Measurements from ENCODE around the gene TSHZ2.
"Not testable (repeated sequence)": the region's sequence is repeated elsewhere in the genome, so short reads cannot be mapped to it uniquely, and the experiment has no call there.

The TSHZ2 gene

DNA sequence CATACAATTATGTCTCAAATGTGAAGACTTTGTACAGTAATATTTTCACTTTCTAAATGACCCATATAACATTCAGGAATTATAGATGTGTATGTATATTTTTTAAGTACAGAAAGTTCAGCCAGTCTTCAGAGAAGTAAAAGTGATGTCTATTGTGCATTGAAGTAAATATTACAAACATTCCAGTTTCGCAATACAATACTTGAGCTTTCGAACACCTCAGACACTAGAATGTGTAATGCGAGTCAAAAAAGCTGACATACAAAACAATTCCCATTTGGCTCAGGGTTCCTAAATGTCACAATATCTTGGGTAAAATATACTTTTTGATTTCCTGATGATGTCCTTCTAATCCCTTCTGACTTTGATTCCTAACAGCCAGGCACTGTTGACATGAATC lies 520.1 kb downstream of the TSHZ2 start:
- DNase-seq = no peak

DNA sequence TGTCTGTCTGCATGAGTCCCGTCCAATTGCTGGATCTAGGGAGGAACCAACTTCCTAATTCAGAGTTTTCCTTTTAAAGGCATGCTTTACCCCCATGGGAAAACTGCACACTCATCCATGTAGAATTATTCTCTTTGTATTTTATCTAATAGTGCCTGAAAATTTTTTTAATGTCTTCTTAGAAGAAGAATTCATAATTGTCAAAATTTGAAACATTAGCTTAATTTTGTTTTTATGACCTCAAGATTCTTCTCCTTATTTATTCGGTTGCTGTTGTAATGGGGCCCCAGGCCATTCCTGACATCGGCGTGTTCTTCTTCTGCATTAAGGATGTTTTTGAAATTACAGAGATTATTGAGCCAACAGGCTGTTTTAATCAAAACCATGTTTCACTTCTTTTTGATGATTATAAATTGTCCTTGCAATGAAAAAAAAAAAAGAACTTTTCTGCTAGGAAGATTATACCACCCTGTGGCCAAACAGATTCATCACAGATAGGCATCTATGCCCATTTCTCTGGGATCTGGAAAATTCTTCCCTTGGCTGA lies 521.2 kb downstream of the TSHZ2 start:
- DNase-seq = no peak

DNA sequence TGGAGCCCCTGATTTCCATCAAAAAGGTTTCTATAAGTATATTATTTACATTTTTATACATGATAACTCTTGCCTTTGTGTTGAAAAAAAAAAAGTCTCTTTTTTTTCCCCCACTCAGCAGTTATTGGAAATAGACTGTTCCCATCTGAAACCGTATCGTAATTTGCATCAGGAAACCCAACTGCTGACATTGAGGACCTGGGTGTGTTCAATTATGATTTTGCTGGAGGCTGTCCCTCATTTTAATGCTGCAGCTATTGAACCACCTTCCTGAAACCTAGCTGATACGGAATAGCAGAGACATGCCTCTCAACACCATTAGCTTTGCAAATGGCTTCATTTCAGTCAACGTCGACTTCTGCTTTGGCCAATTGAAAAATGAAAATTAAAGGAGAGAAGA lies 522.6 kb downstream of the TSHZ2 start:
- no peak for DNase-seq

DNA sequence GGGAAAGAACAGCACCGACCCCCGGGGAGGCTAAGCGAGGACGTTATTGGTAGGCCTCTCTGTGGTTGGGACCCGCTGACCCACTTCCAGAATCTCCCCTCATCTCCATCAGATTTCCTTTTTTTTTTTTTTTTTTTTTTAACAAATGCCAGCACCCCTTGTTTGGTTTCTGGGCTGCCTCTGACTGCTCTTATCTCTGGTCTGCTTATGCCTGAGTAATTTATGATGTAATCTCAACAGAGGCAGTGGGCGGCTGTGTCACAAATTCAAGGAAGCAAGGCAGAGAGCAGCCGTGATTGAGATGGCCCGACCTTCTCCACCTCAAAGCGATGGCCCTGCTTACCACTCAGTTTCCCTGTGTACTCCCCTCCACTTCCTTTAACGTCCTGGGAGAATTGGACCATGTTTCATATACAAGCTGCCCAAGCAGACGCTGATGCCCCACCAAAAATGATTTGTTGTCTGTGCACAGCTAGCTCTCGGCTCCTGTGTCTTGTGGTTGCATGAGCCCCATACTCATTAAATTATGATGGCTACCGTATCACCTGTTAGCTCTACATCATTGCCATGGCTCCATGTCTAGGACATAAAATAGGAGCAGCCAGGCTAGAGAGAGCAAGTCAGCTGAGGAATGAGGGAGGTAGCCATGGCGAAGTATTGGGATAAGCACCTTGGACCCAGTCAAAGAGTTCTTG lies 523.4 kb downstream of the TSHZ2 start:
- DNase-seq = peak in 1 of 2 donors; percentile 18

DNA sequence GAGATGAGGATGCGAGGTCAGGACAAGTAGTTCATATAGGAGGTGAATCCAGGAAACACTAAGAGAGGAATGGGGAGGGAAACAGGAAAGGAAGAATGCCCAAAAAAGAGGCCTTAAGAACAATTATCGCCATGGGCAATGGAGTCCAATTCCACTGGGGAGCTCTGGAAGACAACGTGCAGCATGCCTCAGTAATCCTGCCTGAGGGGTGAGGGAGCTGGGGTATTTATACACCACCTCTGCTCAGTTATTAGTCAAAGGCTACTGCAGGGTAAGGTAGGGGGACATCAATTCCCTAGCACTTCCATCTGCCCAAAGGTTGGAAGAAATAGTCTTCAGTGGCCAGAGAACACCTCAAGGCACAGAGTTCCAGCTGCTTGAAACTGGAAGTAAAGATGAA lies 525.1 kb downstream of the TSHZ2 start:
- no peak for DNase-seq

DNA sequence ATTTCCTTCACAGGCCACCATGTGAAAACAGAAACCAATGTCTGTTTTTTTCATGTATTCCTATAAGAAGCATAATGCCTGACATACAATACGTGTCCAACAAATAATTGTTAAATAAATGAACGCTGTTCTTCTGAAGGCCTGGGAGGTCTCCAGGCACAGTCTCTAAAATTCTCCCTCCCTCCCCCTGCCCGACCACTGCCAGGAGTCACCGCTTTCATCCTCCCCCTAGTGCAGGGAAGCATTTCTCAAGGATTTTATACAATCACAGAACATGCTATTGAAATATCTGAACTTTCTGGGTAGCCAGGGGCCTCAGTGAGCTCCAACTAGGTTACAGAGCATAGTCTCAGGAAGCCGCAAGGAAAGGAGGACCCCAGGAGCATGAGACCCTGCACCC lies 526.2 kb downstream of the TSHZ2 start:
- DNase-seq = no peak

DNA sequence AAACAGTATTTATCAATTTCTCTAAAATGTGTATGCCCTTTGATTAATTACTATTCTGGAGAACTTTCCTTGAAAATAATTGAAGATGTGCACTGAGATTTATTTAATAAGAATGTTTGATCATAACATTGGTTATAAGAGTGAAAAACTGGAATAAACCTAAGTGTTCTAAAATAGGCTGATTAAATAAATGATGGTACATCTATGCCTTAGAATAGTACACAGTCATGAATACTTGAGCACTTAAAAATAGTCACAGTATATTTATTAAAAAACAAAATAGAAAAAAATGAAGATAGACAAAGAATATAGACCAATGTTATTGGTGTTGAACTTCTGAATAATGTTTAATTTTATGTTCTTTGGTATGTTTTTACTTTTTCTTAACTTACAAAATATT lies 528.5 kb downstream of the TSHZ2 start:
- DNase-seq = no peak

DNA sequence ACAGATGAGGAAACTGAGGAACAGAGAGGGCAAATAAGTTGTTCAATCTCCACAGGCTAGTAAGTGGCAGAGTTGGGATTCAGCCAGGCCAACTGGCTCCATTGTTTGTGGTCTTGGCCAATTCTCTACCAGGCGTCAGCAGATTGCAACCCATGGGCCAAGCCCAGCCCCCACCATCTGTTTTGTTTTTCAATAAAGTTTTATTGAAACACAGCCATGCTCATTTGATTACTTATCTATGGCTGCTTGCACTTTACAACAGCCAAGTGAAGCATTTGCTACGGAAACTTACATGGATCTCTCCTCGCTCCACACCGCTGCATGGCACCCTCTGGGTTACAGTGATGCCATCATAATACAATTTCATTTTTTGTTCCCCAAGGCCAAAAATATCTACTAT lies 530.7 kb downstream of the TSHZ2 start:
- DNase-seq = no peak

DNA sequence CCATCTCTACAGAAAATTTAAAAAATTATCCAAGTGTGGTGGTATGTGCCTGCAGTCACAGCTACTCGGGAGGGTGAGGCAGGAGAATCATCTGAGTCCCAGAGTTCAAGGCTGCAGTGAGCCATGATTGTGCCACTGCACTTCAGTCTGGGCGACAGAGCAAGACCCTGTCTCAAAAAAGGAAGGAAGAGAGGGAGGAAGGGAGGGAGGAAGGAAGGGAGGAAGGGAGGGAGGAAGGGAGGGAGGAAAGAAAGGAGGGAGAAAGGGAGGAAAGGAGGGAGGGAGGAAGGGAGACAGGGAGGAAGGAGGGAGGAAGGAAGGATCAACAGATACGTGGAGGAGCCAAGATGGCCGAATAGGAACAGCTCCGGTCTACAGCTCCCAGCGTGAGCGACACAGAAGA lies 531.4 kb downstream of the TSHZ2 start:
- no peak for DNase-seq

DNA sequence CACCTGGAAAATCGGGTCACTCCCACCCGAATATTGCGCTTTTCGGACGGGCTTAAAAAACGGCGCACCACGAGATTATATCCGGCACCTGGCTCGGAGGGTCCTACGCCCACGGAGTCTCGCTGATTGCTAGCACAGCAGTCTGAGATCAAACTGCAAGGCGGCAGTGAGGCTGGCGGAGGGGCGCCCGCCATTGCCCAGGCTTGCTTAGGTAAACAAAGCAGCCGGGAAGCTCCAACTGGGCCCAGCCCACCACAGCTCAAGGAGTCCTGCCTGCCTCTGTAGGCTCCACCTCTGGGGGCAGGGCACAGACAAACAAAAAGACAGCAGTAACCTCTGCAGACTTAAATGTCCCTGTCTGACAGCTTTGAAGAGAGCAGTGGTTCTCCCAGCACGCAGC lies 531.9 kb downstream of the TSHZ2 start:
- not testable (repeated sequence) for DNase-seq

DNA sequence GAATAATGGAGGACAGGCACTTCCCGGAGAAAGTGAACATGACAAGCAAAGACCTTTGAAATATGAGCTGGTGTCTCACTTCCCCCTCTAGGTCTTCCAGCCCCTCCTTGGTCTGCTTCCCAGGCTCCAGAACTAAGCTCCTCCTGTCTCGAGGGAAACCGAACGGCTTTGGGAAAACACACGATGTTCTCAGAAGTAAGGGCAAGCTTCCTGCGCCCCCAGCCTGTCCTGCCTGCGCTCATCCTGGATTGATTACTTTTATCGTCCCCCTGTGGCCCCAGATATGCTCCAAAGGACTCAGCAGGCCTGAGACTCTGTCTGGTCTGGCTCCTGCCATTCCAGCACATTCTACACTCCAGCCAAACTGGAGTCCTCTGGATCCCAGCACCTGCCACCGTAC lies 538.1 kb downstream of the TSHZ2 start:
- DNase-seq = no peak

DNA sequence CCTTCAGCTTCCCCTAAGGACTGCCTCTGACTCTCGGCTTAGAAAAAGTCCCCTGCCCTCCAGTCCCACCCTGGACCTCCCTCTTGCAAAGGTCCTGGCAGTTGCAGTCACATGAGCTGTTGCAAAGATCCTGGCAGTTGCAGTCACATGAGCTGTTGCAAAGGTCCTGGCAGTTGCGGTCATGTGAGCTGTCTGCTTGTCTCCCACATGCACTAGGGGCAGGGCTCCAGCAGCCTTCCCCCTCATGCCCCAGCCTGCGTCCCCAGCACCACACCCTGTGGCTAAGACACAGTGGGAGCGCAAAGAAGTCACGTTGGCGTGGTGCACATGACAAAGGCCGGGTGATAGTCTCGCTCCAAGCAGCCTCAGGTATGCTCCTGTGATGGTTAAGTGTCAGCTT lies 538.5 kb downstream of the TSHZ2 start:
- no peak for DNase-seq

DNA sequence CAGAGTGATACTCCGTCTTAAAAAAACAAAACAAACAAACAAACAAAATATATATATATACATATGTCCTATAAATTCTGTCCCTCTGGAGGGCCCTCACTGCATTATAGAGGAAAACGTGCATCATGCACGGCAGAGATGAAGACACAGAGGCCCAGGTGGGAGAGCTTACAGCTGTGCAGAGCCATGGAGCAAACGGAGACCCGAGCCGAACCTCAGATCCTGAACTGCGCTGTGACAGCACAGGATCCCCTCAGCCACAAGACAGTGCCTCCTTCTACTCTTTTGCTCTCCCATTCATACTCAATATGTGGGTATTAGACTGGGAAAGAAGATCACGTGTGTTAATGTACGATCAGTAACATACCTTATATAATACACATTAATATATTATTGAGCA lies 539.9 kb downstream of the TSHZ2 start:
- no peak for DNase-seq

DNA sequence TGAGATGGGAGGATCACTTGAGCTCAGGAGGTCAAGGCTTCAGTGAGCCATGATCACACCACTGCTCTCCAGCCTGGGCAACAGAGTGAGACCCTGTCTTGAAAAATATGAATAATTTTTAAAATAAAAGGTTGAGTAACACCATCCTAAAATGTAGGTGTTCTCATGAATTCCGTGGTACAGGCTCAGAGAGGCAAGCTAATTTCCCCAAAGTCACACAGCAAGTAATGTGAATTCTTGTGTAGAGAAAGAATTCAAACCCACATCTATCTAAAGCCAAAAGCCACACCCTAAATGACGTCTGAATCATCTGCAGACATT lies 541.0 kb downstream of the TSHZ2 start:
- no peak for DNase-seq

DNA sequence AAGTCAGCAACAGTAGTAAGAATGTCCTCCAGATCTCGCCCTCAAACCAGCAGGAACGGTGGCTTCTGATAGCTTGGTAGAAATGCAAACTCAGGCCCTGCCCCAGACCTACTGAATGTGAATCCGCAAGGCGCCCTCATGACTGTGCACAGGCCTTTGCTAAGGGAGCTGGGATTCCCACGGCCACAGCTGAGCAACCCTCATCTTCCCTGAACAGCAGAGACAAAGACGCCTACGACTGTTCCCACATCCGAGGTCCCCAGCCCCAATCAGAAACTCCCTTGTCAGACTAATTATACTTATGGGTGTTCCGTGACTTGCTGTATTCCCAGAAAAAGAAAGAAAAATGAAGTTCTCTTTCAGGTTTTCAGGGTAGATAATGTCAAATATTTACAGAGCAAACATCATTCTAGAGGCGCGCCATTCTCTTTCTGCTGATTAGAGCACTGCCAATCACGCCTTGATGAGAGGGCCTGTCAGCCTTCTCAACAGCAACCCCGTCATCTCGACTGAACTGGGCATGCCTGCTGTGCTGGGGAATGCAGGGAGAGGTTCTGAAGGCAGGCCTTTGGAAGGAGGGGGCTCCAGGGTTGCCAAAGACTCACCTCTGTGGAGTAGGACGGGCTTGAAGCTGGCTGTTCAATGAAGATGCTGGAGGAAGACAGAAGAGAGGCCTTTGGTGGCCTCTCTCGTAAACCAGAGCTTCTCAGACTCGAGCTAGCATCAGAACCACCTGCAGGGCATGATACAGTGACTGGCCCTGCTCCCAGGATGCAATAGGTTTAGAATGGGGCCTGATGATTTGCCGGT lies 541.5 kb downstream of the TSHZ2 start:
- DNase-seq = no peak

DNA sequence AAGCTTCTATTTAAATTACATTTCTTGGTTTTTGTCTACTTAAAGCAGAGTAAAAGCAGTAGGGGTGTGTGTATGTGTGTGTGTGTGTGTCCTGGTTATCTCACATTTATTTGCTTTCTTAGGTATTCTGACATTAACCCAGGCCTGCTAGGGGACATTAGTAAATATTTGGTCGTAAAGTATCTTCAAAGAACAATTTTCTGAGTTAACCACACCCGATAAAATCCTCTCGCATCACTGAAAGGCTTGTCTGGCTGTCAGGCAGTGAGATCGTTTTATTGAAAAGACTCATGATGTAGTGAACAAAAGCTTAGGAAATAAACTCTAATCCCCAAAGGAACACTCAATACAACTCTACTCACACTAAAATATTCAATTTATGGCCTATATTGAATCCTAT lies 543.6 kb downstream of the TSHZ2 start:
- no peak for DNase-seq

DNA sequence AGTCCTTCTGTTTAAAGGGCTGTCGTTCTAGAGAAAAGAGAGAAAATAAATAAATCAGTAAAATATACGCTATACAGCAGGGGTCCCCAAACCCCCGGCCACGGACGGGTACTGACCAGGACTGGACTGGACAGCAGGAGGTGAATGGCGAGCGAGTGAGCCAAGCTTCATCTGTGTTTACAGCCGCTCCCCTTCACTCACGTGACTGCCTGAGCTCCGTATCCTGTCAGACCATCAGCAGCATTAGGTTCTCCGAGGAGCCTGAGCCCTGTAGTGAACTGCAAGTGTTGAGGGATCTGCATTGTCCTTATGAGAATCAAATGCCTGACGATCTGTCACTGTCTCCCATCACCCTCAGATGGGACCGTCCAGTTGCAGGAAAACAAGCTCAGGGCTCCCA lies 545.0 kb downstream of the TSHZ2 start:
- no peak for DNase-seq

DNA sequence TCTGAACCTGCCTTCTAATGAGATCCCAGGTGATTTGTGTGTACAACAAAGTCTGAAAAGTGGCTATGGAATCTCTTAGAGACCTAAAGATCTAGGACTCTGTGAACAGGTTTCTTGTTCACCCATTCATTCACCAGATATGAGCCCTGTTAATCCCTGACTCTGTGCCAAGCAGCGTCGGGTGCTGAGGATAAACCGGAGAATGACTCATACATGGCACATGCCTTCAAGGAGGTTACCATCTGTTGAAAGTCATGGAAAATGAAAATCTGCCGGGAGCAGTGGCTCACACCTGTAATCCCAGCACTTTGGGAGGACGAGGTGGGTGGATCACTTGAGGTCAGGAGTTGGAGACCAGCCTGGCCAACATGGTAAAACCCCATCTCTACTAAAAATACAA lies 549.3 kb downstream of the TSHZ2 start:
- not testable (repeated sequence) for DNase-seq

DNA sequence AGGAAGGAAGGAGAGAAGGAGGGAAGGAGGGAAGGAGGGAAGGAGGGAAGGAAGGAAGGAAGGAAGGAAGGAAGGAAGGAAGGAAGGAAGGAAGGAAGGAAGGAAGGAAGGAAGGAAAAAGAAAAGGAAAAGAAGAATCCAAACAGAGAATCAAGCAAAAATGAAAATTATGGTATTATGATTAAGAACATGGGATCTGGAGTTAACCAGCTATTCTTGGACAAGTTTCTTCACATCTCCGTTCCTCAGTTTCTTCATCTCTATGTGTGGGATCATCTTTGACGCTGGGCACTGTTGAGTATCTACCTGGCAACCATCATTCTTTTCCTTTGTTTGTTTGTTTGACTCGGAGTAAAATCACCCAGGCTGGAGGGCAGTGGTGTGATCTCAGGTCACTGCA lies 549.9 kb downstream of the TSHZ2 start:
- no peak for DNase-seq

DNA sequence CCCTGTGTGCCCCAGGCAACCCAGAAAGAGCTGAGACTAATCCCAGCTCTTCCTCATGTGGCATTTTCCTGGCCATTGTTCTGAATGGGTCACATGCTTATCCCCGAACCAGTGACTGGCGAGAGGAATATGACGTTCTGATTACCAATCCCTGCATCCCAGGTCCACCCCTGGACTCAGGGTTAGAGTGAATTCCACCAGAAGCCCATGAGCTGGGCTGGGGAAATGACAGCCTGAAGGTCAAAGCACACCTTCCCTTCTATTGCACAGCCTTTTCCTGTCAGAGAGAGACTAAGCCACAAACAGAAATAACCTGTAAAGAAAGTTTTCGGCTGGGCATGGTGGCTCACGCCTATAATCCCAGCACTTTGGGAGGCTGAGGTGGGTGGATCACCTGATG lies 550.5 kb downstream of the TSHZ2 start:
- no peak for DNase-seq

DNA sequence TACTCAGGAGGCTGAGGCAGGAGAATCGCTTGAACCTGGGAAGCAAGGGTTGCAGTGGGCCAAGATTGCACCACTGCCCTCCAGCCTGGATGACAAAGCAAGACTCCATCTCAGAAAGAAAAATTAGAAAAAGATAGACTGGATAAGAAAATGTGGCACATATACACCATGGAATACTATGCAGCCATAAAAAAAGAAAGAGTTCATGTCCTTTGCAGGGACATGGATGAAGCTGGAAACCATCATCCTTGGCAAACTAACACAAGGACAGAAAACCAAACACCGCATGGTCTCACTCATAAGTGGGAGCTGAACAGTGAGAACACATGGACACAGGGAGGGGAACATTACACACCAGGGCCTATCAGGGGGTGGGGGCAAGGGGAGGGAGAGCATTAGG lies 551.5 kb downstream of the TSHZ2 start:
- not testable (repeated sequence) for DNase-seq

DNA sequence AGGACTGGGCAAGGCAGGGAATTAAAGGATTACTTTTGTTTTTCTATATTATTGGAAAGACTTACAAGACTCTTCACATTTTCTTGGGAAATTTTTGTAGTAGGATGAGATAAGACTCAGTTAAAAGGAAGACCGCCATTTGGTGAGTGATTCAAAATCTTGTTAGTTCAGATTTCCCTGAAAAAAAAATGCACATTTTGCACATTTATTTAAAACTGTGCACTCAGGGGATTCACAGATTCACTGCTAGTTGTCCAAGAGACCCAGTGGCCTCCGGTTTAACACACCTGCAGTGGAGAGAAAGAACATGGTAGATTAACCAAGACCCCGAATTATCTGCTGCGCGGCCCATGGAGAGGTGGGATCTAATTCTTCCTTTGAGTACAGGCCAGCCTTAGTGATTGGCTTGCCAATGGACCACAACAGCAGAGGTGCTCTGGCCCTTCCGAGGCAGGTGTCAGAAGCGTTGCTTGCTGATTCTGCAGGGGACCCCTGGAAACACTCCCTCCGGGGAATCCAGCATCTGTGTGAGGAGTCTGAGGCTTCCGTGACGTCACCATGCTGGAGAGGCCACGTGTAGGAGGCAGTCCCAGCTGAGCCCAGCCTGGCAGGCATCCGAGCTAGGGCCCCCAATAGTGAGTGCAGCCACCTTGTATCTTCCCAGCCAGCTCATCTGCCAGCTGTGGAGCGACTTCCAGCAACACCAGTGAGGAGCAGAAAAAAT lies 552.6 kb downstream of the TSHZ2 start:
- DNase-seq = no peak

DNA sequence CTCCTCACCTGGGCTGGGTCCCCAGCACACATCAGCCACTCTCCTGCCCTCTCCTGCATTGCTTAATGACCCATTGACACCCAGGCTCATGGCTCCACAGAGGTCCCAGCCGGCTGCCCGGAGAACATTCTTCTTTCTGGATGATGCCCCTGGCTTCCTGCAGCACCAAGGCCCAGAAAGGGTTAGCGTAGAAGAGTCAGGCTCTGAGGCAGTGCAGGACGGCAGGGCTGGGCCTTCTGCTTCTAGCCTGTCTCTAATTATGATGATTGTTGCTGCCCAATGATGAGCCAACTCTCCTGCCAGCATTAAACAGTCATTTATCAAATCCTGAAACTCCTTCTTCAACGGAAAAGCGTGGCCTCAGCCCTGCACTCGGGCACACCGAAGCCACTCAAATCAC lies 555.0 kb downstream of the TSHZ2 start:
- no peak for DNase-seq

DNA sequence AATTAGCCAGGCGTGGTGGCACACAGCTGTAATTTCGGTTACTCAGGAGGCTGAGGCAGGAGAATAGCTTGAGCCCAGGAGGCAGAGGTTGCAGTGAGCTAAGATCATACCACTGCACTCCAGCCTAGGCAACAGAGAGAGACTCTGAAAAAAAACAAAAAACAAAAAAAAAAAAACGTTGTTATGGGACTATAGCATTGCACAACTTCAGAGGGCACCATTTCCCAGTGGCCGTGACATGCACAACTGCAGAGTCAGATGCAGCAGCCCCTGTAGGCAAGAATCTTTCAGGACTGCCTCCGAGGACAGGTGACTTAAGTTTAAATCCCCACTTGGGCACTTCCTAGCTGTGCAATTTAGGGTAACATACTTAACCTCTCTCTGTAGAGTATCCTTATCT lies 557.5 kb downstream of the TSHZ2 start:
- no peak for DNase-seq

All from stimulated activated CD4-positive, alpha-beta T cell treated with anti-CD3 and anti-CD28 coated beads, Interleukin-2, amount 100 ng/mL, for 24 hours (primary cell).